Measurements from ENCODE around the gene TTC7B. TPM values are rescaled to one million over a fixed set of nuclear protein-coding genes. Genes with fewer than 3 reads are reported as not detected.
A peak's percentile ranks its signal among the peaks of the same experiment; 100 is the strongest.

Gene TTC7B
- total and polyA plus RNA-seq, 7 donors = 5.5 to 70.9 (median 46.8) TPM

DNA sequence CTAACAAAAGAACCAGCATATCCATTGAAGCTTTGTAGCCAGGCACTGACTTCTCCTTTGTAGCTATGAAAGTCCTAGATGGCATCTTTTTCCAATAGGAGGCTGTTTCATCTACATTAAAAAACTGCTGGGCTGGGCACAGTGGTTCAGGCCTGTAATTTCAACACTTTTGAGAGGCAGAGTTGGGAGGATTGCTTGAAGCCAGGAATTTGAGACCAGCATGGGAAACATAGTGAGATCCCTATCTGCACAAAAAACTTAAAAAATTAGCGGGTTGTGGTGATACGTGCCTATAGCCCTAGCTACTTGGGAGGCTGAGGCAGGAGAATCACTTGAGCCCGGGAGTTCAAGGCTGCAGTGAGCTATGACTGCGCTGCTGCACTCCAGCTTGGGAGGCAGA, 251.7 kb downstream of the TTC7B start:
- Histone ChIP-seq H3K27me3 (no peaks in the 10 kb centered on the region), H3K27ac (peak overlapping the region in 3 of 4 donors; percentile 73 to 81 (median 73)), H3K4me3 (no peak overlapping the region), H3K4me1 (peaks cover 0 to 44% (median 29%) of the 10 kb centered on the region in 4 donors), H3K36me3 (peaks cover 0 to 13% (median 0%) of the 10 kb centered on the region in 4 donors), H3K9me3 (no peaks in the 10 kb centered on the region)
- DNase-seq = no peak
- TF ChIP-seq POLR2AphosphoS5 (IDR thresholded peaks at IDR 0.05) (no peak), EP300 (IDR thresholded peaks at IDR 0.05) (no peak), POLR2A (IDR thresholded peaks at IDR 0.05) (no peak)
- TF ChIP-seq, protein P1, sequence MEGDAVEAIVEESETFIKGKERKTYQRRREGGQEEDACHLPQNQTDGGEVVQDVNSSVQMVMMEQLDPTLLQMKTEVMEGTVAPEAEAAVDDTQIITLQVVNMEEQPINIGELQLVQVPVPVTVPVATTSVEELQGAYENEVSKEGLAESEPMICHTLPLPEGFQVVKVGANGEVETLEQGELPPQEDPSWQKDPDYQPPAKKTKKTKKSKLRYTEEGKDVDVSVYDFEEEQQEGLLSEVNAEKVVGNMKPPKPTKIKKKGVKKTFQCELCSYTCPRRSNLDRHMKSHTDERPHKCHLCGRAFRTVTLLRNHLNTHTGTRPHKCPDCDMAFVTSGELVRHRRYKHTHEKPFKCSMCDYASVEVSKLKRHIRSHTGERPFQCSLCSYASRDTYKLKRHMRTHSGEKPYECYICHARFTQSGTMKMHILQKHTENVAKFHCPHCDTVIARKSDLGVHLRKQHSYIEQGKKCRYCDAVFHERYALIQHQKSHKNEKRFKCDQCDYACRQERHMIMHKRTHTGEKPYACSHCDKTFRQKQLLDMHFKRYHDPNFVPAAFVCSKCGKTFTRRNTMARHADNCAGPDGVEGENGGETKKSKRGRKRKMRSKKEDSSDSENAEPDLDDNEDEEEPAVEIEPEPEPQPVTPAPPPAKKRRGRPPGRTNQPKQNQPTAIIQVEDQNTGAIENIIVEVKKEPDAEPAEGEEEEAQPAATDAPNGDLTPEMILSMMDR (IDR thresholded peaks at IDR 0.05) = no peak
- intact Hi-C loops (cut with DNase I) = no loop called here
- 94 to 96% methylated on average over 4 of the region's 4 CpGs for WGBS, 2 donors

DNA sequence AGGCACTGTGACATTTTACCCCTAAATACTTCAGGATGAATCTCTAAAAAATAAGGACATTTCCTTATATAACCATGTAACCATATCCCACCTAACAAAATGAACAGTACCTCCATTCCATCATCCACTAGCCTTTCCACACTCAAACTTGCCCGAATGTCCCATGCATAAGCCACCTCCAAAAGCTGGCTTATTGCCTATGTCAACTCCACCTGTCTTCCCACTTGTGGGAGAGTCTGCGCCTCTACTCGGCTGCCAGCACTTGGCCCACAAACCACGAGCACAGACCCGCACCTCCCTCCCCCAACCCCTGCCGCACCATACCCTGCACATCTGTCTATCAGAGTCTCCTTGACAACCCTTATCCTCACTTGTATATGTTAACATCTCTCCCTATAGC, 253.6 kb downstream of the TTC7B start:
- Histone ChIP-seq H3K27me3 (no peaks in the 10 kb centered on the region), H3K9me3 (no peaks in the 10 kb centered on the region), H3K27ac (no peak overlapping the region), H3K36me3 (peaks cover 0 to 13% (median 0%) of the 10 kb centered on the region in 4 donors), H3K4me3 (no peak overlapping the region), H3K4me1 (peaks cover 0 to 26% (median 11%) of the 10 kb centered on the region in 4 donors)
- intact Hi-C loops (cut with DNase I) = no loop called here
- WGBS, 2 donors = 60 to 71% methylated on average over 6 of the region's 6 CpGs
- TF ChIP-seq EP300 (IDR thresholded peaks at IDR 0.05) (no peak), POLR2AphosphoS5 (IDR thresholded peaks at IDR 0.05) (no peak), POLR2A (IDR thresholded peaks at IDR 0.05) (no peak)
- TF ChIP-seq, protein P1 (IDR thresholded peaks at IDR 0.05) = no peak
- no peak for DNase-seq

DNA sequence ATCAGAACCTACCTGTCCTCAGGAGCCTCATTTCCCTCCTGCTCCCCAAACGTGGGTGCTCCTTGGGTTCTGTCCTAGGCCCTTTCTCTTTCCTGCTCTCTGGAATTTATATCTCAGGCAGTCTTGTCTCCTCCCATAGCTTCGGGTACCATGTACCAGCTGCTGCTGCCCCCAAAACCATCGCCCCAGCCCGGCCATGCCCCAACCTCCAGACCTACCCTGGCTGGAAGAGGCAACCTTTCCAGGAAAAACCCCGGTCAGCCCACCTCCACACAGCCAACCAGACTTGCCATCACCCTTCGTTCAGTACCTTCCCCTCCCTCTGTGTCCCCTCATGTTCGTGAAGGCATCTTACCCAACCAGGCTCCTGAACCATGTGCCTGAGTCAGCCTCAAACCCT, 254.3 kb downstream of the TTC7B start:
- H3K9me3 ChIP-seq = no peaks in the 10 kb centered on the region
- peaks cover 0 to 13% (median 0%) of the 10 kb centered on the region in 4 donors for H3K36me3 ChIP-seq
- DNase-seq = no peak
- H3K27ac ChIP-seq = peak overlapping the region in 1 of 4 donors; percentile 6
- intact Hi-C loops (cut with DNase I) = no loop called here
- no peak for TF ChIP-seq EP300 (IDR thresholded peaks at IDR 0.05)
- TF ChIP-seq, protein P1 (IDR thresholded peaks at IDR 0.05) = no peak
- no peak for TF ChIP-seq POLR2AphosphoS5 (IDR thresholded peaks at IDR 0.05)
- TF ChIP-seq POLR2A (IDR thresholded peaks at IDR 0.05) = no peak
- WGBS, 2 donors = 88 to 91% methylated on average over 7 of the region's 7 CpGs
- H3K27me3 ChIP-seq = no peaks in the 10 kb centered on the region
- no peak overlapping the region for H3K4me3 ChIP-seq
- H3K4me1 ChIP-seq = peaks cover 0 to 26% (median 12%) of the 10 kb centered on the region in 4 donors

DNA sequence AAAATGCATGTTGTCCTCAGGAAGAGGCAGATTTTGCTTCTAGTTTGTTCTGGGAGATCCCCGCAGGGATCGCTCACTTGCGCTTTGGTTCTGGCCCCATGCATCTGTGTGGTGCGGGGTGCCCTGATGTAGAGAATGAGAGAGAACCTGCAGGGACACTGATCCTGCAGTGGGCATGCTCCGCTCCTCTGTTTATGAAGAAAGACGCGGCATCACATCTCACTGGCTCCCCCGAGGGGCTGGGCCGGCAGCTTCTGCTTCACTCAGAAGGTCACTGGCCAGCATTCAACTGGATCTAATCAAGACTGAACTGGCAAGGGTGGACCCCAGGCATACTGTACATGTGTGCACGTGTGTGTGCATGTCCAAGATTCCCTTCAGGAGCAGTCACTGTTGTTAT, 255.2 kb downstream of the TTC7B start:
- Histone ChIP-seq H3K36me3 (peaks cover 0 to 13% (median 0%) of the 10 kb centered on the region in 4 donors), H3K4me3 (no peak overlapping the region), H3K9me3 (no peaks in the 10 kb centered on the region), H3K27me3 (no peaks in the 10 kb centered on the region), H3K4me1 (peaks cover 0 to 30% (median 21%) of the 10 kb centered on the region in 4 donors), H3K27ac (no peak overlapping the region)
- intact Hi-C loops (cut with DNase I) = no loop called here
- 94% methylated on average over 10 of the region's 10 CpGs for WGBS, 2 donors
- TF ChIP-seq EP300 (IDR thresholded peaks at IDR 0.05) (no peak), POLR2A (IDR thresholded peaks at IDR 0.05) (no peak), POLR2AphosphoS5 (IDR thresholded peaks at IDR 0.05) (no peak)
- TF ChIP-seq, protein P1 (IDR thresholded peaks at IDR 0.05) = no peak
- peak; percentile 61 for DNase-seq

DNA sequence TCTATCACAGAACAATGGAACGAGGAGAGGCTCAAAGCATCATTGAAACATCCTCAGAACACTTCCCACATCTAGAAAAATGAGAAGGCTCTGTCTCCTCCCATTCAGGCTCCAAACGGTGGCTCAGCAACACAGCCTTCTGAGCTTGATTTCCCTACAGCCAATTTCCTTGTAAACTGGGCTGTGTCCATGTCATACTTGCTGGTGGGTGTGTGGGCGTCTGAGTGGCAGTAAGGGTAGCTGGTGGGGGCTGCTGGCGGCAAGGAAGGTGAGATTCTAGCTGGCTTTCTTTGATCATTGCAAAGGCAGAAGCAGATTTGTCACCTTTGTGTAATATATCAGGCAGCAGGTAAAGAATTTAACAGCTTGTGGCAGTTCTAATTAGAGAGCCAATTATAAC, 255.7 kb downstream of the TTC7B start:
- no peaks in the 10 kb centered on the region for H3K9me3 ChIP-seq
- DNase-seq = no peak
- H3K27me3 ChIP-seq = no peaks in the 10 kb centered on the region
- 65 to 81% methylated on average over 4 of the region's 4 CpGs for WGBS, 2 donors
- intact Hi-C loops (cut with DNase I) = no loop called here
- H3K4me3 ChIP-seq = no peak overlapping the region
- no peak overlapping the region for H3K27ac ChIP-seq
- peaks cover 0 to 13% (median 0%) of the 10 kb centered on the region in 4 donors for H3K36me3 ChIP-seq
- TF ChIP-seq POLR2A (IDR thresholded peaks at IDR 0.05) = no peak
- TF ChIP-seq POLR2AphosphoS5 (IDR thresholded peaks at IDR 0.05) = no peak
- no peak for TF ChIP-seq EP300 (IDR thresholded peaks at IDR 0.05)
- TF ChIP-seq, protein P1 (IDR thresholded peaks at IDR 0.05) = no peak
- peaks cover 0 to 30% (median 23%) of the 10 kb centered on the region in 4 donors for H3K4me1 ChIP-seq
